HL-60 (cell line): ENCODE results near the gene PAGE2.
"Not testable (repeated sequence)": the region's sequence is repeated elsewhere in the genome, so short reads cannot be mapped to it uniquely, and the experiment has no call there.

Source experiments
- POLR2AphosphoS5 ChIP-seq: IDR thresholded peaks from 2 replicates; pipeline ENCODE4 v1.6.1; 2012; ENCODE audit warnings: low read depth
- TF ChIP-seq, protein P1 (sequence below): IDR thresholded peaks from one replicate; pipeline ENCODE4 v1.5.1; 2011; ENCODE audit warnings: low read length, control low read depth, inconsistent platforms; ENCODE audit not compliant: insufficient read depth

DNA sequence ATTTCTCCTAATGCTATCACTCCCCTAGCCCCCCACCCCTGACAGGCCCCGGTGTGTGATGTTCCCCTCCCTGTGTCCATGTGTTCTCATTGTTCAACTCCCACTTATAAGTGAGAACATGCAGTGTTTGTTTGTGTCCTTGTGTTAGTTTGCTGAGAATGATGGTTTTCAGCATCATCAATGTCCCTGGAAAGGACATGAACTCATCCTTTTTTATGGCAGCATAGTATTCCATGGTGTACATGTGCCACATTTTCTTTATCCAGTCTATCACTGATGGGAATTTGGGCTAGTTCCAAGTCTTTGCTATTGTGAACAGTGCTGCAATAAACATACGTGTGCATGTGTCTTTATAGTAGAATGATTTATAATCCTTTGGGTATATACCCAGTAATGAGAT lies 21.6 kb upstream of the PAGE2 start:
- TF ChIP-seq, protein P1, sequence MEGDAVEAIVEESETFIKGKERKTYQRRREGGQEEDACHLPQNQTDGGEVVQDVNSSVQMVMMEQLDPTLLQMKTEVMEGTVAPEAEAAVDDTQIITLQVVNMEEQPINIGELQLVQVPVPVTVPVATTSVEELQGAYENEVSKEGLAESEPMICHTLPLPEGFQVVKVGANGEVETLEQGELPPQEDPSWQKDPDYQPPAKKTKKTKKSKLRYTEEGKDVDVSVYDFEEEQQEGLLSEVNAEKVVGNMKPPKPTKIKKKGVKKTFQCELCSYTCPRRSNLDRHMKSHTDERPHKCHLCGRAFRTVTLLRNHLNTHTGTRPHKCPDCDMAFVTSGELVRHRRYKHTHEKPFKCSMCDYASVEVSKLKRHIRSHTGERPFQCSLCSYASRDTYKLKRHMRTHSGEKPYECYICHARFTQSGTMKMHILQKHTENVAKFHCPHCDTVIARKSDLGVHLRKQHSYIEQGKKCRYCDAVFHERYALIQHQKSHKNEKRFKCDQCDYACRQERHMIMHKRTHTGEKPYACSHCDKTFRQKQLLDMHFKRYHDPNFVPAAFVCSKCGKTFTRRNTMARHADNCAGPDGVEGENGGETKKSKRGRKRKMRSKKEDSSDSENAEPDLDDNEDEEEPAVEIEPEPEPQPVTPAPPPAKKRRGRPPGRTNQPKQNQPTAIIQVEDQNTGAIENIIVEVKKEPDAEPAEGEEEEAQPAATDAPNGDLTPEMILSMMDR = not testable (repeated sequence)
- TF ChIP-seq POLR2AphosphoS5 = not testable (repeated sequence)
